Activated gamma-delta T cell treated with Interleukin-2 at 50 U/mL for 16 hours (primary cell): ENCODE measurements around the gene QDPR.
"Not testable (repeated sequence)": the region's sequence is repeated elsewhere in the genome, so short reads cannot be mapped to it uniquely, and the experiment has no call there.

Source experiments
- DNase-seq: peaks from one replicate; pipeline ENCODE4 v3.0.0-alpha.2; 2020

The QDPR gene

DNA sequence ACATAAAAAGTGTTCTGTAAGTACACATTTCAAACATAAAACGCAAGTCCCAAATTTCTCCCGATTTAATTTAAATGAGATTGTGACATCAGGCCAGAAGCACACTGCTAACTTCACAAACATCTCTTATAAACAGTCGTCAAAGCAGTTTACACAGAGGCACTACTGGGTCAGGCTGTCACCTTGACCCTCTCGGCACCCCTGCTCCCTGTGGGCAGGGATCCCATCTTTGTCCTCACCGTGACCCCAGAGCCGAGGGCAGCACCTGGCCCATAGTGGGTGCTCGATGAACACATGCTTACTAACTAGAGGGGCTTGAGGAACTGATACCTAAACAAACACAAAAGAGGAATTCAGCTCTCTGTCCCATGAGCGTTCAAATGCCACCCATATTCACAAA, 22.2 kb downstream of the QDPR start:
- DNase-seq, result no peak

DNA sequence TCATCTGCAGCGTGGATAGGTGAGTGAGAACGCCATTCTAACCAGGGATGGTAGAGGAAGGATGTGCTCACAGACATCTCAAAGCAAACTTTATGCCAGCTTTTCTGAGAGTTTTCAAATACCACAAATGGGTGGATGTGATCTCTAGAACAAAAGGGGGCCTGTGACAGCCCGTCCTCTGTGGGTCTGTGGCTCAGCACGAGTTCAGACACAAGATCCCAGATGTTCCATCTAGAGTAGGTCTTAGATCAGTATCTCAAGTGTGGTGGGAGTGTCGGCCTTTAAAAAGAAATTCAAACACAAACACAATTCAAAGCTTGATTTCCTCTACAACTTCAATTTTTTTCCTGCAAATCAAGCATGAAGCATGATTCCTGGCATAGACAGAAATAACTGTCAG, 22.8 kb downstream of the QDPR start:
- DNase-seq, result no peak

DNA sequence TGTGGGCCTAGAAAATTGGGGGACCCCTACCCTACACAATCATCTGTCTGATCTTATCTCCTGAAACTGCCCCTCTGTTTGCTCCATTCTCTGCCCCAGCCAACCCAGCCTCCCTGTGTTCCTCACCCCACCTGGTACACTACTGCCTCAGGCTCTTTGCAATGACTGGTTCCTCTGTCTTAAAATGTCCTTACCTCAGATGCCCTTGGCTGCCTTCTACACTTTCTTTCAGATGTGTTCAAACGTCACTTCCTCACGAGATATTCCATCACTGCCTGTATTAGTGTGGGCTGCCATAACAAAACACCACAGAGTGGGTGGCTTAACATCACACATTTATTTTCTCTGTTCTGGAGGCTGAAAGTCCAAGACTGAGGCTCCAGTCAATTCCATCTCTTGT, 29.2 kb downstream of the QDPR start:
- no peak for DNase-seq

DNA sequence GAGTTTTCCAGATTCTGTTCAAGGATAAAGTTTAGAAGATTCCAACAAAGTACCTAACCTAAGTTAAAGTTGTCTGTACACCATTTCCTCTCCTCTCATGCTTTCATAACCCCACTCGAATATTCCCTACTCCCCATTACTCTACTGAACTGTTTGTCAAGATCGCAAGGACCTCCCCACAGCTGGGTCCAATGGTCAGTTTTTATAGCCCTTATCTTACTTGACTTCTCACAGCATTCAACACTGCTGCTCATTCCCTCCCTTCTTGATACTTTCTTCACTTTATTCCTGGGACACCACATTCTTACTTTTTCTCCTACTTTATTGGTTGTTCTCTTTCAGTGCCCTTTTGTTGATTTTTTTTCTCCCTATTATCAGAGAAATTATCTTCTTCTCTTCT, 30.9 kb downstream of the QDPR start:
- DNase-seq, result no peak

DNA sequence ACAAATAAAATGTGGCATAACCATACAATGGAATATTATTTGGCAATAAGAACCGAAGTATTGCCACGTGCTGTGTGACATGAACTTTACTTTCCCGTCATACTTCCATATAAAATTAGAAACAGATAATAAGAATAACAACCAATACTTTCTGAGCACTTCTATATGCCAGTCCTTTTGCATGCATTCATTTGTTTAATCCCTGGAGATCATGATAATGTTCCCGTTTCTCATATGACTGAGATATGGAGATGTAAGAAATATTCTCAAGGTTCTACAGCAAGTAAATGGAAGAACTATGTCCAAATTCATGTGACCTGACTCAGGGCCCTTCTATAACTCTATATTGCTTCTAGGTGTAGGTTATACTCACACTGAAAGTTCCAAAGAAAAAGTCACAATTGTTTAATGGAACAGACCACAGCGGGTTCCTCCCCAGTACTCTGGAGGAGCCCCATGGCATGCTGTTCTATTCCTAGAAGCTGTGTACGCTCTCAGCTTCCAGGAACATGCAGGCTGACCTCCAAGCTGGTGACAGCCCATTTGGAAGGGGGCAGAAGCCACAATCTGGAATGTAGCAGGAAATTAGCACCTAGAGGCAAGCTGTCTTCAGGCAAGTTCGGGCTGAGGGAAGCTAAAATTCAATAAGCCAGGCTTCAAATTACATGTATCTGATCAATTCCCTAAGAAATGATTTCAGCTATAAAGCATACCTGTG, 31.5 kb downstream of the QDPR start:
- no peak for DNase-seq

DNA sequence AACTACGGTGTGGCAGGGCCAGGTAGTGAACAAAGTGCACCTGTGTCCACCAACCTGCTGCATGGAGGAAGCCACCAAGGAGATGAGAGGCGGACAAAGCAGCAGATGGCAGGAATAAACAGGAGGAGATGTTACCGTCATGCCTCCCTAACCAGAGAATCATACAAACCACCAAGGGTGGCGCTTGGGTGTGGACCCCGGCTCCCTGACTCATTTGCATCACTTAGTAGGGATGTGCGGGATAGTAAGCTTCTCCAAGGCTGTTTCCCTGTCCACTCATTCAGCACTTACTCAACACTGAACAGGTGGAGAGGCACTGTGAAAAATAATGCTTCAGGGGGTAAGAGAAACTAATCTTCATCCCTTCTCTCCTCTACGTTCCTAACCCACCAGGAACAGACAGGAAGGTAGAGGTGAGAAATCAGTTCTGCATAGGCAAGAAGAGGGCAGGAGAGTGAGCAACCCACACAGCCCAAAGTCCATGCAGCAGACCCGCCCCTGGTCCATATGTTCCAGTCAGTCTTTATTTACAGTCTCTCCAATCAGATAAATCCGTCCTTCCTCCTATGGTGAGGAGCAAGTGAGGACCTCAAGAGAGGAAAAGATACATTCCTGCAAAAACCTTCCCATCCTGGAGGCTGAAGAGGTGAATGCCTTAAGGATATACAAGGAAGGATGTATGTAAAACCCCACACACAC, 34.0 kb downstream of the QDPR start:
- no peak for DNase-seq

DNA sequence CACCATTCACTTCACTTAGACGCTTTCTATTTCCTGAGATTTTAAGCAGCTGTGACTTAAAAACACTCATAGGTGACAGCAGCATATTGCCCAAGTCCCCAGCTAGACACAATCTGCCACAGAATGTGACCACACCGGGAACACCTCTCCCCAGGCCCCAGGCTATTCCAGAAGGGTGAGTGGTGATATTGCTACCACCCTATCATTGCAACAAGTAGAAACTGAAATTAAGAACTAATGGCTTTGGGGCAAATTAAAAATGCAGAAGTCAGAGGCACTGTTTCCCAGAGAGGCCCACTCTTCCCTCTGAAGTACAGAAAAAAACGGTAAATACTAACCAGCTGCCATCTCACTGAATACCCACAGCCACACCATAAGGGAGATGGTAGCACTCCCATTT, 35.0 kb downstream of the QDPR start:
- DNase-seq, result no peak

DNA sequence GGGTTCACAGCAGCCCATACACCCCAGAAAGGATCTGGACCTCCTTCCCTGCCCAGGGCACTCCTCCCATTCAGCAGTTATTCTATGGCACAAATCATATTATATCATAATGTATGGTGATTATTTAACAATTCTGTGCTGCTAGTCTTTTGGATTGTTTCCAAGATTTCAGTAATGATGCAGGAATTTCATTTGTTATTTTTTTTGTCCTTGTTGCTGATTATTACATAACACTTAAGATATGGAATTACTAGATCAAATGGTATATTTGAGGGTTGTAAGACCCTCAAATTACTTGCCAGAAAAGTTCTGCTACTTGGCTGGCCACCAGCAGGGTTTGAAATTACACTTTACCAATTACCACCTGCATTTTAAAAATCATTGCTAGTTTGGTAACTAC, 36.4 kb downstream of the QDPR start:
- DNase-seq, result no peak

DNA sequence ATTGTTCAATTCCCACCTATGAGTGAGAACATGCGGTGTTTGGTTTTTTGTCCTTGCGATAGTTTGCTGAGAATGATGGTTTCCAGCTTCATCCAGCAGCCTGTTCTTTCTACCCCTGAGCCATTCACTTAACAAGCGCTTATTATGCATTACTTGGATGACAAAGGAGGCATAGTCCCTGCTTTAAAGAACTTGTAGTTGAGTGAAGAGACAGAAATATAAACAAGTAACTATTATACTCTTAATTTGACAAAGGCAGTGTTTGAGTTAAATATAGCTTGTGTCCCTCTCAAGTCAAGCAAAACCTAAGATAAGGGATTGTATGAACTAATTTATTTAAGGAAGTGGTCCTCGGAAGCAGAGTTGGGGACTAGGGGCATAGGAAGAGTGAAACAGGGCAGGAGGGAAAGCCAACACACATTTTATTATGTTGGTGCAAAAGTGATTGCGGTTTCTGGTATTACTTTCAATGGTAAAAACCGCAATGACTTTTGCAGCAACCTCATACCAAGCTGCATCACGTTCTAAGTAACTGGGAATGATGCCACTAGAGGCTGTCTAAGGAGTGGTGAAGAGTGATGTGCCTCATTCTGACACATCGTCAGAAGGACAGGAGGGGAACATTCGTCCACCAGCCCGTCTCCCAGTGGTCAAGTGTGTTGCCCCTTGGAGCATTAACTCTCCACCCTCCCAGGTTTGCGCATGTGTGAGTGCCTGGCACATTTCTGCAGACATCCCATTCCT, 41.8 kb downstream of the QDPR start:
- DNase-seq, result no peak

DNA sequence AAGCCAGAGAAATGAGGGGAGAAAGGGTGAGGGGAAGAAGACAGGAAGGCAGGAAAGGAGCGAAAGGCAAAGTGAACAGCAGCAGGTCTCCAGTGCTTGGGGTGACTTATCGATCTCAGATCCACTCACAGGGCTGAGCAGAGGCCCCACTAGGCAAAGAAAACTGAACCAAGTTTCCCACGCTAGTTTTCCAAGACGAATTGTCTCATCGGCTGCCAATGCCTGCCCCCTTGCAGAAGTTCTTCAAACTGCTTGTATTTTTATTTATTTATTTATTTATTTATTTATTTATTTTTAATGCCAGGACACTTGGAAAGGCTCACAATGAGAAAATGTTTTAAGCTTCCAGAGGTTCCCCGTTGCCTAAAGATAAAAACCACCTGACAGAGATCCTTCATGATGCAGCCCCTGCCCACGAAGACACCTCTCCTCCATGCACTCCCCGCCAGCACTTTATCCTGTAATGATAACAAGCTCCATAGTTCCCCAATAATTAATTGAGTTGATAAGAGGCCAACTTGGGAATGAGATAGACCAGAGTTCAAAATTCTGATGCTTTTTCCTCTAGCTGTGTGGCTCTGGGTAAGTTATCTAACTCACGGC, 43.2 kb downstream of the QDPR start:
- DNase-seq, result no peak

DNA sequence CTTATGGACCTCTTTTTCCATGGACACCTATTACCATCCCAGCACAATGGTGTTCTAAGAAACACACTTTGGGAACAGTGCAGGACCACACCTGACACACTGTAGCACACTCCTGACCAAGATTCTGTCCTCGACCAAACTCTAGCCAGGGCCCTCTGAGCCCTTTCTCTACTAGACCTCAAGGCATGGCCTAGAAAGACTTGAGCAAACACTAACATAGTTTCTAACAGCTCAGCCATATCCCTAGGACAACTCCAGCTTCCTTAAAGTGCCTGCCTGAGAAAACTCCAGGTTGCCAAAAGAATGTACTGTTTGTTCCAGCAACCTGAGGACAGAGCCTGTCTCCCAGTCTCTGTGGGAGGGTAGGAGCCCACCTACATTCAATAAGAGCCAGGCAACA, 48.3 kb downstream of the QDPR start:
- DNase-seq, result no peak

DNA sequence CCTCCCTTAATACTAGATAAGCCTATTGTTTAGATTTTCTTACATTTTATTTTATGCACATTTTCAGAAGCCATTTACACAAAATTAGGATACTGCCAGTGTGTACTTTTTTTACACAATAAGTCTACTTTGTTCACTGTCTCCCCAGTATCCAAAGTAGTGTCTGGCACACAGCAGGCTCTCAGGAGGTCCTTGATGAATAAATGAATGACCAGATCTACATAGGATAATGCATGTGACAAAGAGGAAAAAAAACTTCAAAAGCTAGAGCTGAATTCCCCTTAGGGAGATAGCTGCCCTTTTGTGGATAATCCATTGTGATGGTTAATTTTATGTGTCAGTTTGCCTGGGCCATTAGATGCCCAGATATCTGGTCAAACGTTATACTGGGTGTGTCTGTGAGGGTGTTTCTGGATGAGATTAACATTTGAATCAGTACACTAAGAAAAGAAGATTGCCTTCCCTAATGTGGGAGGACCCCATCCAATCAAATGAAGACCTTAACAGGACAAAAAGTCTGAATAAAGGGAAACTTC, 61.6 kb downstream of the QDPR start:
- no peak for DNase-seq

DNA sequence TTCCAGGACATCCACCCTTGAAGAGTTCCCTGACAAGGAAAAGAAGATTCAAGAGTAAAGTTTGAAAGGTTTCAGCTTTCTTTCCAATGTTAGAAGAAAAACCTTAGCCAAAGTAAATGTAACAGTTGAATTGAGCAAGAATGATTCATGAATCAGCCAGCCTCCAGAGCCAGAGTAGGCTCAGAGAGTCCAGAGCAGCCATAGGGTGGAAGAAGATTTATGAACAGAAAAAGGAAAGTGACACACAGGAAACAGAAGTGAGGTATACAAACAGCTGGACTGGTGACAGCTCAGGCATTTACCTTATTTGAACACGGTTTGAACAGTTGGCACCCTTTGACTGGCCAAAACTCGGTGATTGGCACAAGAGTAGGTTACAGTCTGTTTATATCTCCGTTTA, 63.2 kb downstream of the QDPR start:
- no peak for DNase-seq

DNA sequence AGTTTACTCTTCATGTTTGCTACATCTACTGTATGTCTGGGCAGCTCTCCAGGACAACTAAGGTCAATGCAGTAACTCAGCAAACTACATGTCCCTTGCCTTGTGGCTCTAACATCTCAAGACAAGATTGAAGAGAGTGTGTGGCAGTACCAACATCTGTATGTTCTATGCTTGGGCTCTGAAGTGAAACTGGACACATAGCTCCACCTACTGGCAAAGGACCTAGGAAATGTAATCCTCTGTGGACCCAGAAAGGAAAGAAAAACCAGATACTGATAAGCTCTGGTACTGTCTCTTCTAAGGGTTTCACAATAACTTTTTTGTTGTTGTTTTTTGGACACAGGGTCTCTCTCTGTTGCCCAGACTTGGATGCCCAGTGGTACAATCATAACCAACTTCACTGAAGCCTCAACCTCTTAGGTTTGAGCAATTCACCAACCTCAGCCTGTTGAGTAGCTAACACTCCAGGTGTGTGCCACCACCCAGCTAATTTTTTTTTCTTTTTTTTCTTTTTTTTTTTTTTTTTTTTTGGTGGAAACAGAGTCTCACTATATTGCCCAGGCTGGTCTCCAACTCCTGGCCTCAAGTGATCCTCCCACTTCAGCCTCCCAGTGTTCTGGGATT, 64.1 kb downstream of the QDPR start:
- peak; percentile 43 for DNase-seq

DNA sequence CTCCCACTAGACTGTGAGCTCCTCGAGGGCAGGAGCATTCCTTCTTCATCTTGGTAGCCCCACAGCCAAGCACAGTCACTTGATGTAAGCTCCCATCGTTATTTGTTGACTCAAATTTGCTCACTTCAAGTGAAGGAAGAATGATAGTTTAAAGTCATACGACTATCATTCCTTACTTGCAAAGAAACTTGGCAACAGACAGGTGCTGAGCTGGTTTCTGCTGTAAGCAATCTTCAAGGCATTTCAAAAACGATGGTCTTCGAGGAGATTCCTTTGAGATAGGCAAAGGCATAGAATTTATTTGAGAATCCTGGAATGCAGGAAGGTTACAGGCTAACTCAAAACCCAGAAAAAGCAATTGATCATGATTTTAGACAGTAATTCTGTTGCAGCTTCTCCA, 64.8 kb downstream of the QDPR start:
- no peak for DNase-seq

DNA sequence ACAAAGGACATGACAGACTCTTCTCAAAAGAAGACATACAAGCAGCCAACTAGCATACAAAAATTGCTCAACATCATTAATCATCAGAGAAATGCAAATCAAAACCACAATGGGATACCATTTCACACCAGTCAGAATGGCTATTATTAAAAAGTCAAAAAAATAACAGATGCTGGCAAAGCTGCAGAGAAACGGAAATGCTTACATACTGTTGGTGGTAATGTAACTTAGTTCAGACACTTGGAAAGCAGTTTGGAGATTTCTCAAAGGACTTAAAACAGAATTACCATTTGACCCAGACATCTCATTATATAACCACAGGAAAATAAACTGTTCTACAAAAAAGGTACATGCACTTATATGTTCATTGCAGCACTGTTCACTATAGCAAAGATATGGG, 69.4 kb downstream of the QDPR start:
- not testable (repeated sequence) for DNase-seq

DNA sequence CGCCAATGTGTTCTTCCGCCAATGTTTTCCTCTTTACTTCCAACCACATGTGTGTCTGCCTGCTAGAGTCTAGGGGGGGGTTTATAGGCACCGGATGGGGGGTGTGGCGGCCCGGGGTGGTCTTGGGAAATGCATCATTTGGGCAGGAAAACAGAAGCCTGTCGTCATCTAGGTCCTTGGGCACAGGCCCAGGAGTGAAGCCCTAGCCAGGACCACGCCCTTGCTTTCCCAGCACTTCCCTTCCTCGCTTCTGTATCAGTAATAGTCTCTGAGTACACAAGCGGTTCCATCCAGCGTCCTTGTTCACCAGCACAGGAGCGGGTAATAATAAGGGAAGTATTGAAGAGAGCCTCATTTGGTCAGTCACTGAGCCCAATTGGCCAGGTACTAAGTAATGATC, 74.5 kb downstream of the QDPR start:
- no peak for DNase-seq

DNA sequence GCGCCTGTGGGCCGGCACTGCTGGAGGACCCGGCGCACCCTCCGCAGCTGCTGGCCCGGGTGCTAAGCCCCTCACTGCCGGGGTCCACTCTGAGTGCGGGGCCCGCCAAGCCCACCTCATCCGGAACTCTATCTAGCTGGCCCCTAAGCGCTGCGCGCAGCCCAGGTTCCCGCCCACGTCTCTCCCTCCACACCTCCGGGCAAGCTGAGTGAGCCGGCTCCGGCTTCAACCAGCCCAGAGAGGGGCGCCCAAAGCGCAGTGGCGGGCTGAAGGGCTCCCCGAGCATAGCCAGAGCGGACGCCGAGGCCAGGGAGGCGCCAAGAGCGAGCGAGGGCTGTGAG, 75.2 kb downstream of the QDPR start:
- no peak for DNase-seq
